Muscle of leg (tissue), 11 donors: ENCODE measurements around the gene MDH2. TPM values are rescaled to one million over a fixed set of nuclear protein-coding genes. Genes with fewer than 3 reads are reported as not detected.
"Not testable (repeated sequence)": the region's sequence is repeated elsewhere in the genome, so short reads cannot be mapped to it uniquely, and the experiment has no call there.

Source experiments
- DNase-seq: peaks from one replicate; pipeline ENCODE4 v3.0.0; 2013
- H3K27ac ChIP-seq: one replicate; pipeline ENCODE4 v1.5.1; 2013; ENCODE audit warnings: mild to moderate bottlenecking, low read length, control low read depth
- H3K27me3 ChIP-seq: one replicate; pipeline ENCODE4 v1.6.1; 2013; ENCODE audit warnings: low read length; ENCODE audit not compliant: control insufficient read depth, insufficient read depth
- H3K36me3 ChIP-seq: one replicate; pipeline ENCODE4 v1.6.1; 2013; ENCODE audit warnings: low read length; ENCODE audit not compliant: control insufficient read depth, insufficient read depth
- H3K4me1 ChIP-seq: one replicate; pipeline ENCODE4 v1.6.1; 2013; ENCODE audit warnings: low read length; ENCODE audit not compliant: control insufficient read depth, insufficient read depth
- H3K4me3 ChIP-seq: one replicate; pipeline ENCODE4 v1.5.1; 2013; ENCODE audit warnings: low read length, control low read depth
- H3K9me3 ChIP-seq: replicated peaks from 2 replicates; pipeline ENCODE4 v1.6.1; 2013; ENCODE audit warnings: low read depth, low read length; ENCODE audit not compliant: control insufficient read depth
- WGBS: methylation state at CpG from one replicate; pipeline ENCODE4 v1.1.5; 2013; ENCODE audit warnings: missing lambda C conversion rate; ENCODE audit not compliant: insufficient coverage; 5-methylcytosine and 5-hydroxymethylcytosine counted together
- polyA plus RNA-seq, 8 donors: library from polyadenylated mRNA; unstranded; fragments of 120-200 nt; gene quantifications; one replicate each; pipeline versions ENCODE4 v1.2.1 to v1.2.3, GENCODE V29; 2013; ENCODE audit warnings: inconsistent platforms in 1 of 8, low replicate concordance in 1 of 8; ENCODE audit not compliant: insufficient read length in 8 of 8, insufficient read depth in 1 of 8
- total RNA-seq: library from RNA; stranded (reverse); fragments of 120-200 nt; gene quantifications from one replicate; pipeline ENCODE4 v1.2.4, GENCODE V29; 2013

Gene MDH2
- total and polyA plus RNA-seq, 9 donors, result 59.8 to 272 (median 244) TPM

- WGBS, result 84% methylated on average over 9 of the region's 18 CpGs
- Histone ChIP-seq H3K4me3 (no peak overlapping the region), H3K36me3 (peaks cover 60% of the 10 kb centered on the region), H3K4me1 (peaks cover under 1% of the 10 kb centered on the region), H3K27me3 (no peaks in the 10 kb centered on the region), H3K27ac (no peak overlapping the region), H3K9me3 (no peaks in the 10 kb centered on the region)
- no peak for DNase-seq
Measured at GRCh38 chr7:76054123-76055120, 6.5 kb downstream of the MDH2 start.

GRCh38 chr7:76056241-76056640 is 8.3 kb downstream of the MDH2 start:
- Histone ChIP-seq H3K4me1 (no peaks in the 10 kb centered on the region), H3K27me3 (no peaks in the 10 kb centered on the region), H3K27ac (no peak overlapping the region), H3K9me3 (no peaks in the 10 kb centered on the region), H3K36me3 (peaks cover 78% of the 10 kb centered on the region), H3K4me3 (no peak overlapping the region)
- DNase-seq, result no peak
- WGBS, result no CpG with 5 or more reads among the region's 7 CpGs

GRCh38 chr7:76057103-76057812 is 9.4 kb downstream of the MDH2 start:
- Histone ChIP-seq H3K9me3 (no peaks in the 10 kb centered on the region), H3K4me1 (no peaks in the 10 kb centered on the region), H3K27me3 (no peaks in the 10 kb centered on the region), H3K27ac (no peak overlapping the region), H3K36me3 (peaks cover 80% of the 10 kb centered on the region), H3K4me3 (no peak overlapping the region)
- WGBS, result 86% methylated on average over 15 of the region's 18 CpGs
- DNase-seq, result no peak

GRCh38 chr7:76057813-76058145 is 9.9 kb downstream of the MDH2 start:
- DNase-seq, result no peak
- WGBS, result 87% methylated on average over 11 of the region's 11 CpGs

GRCh38 chr7:76058745-76059144 is 10.8 kb downstream of the MDH2 start:
- not testable (repeated sequence) for H3K27ac ChIP-seq, H3K4me1 ChIP-seq
- WGBS, result 94% methylated on average over 6 of the region's 7 CpGs

More at GRCh38 chr7:76057813-76058145, 9.9 kb downstream of the MDH2 start:
- no peak overlapping the region for H3K4me3 ChIP-seq
- no peaks in the 10 kb centered on the region for H3K4me1 ChIP-seq
- no peak overlapping the region for H3K27ac ChIP-seq
- no peaks in the 10 kb centered on the region for H3K27me3 ChIP-seq
- H3K36me3 ChIP-seq, result peaks cover 85% of the 10 kb centered on the region
- no peaks in the 10 kb centered on the region for H3K9me3 ChIP-seq

GRCh38 chr7:76060842-76061241 is 12.9 kb downstream of the MDH2 start:
- no peak overlapping the region for H3K4me3 ChIP-seq
- no peaks in the 10 kb centered on the region for H3K27me3 ChIP-seq
- no peaks in the 10 kb centered on the region for H3K4me1 ChIP-seq
- peaks cover 93% of the 10 kb centered on the region for H3K36me3 ChIP-seq
- no peak for DNase-seq
- 58% methylated on average over 6 of the region's 6 CpGs for WGBS
- H3K27ac ChIP-seq, result no peak overlapping the region
- no peaks in the 10 kb centered on the region for H3K9me3 ChIP-seq

More at GRCh38 chr7:76058745-76059144, 10.8 kb downstream of the MDH2 start:
- H3K36me3 ChIP-seq, result peaks cover 89% of the 10 kb centered on the region
- not testable (repeated sequence) for H3K4me3 ChIP-seq, DNase-seq, H3K27me3 ChIP-seq, H3K9me3 ChIP-seq

- Histone ChIP-seq H3K27ac (no peak overlapping the region), H3K4me1 (no peaks in the 10 kb centered on the region)
- 93% methylated on average over 15 of the region's 15 CpGs for WGBS
Measured at GRCh38 chr7:76062254-76062653, 14.3 kb downstream of the MDH2 start.

GRCh38 chr7:76063114-76063513 is 15.2 kb downstream of the MDH2 start:
- H3K4me1 ChIP-seq, result no peaks in the 10 kb centered on the region
- WGBS, result 90% methylated on average over 9 of the region's 10 CpGs
- H3K27ac ChIP-seq, result no peak overlapping the region
- H3K36me3 ChIP-seq, result peaks cover 94% of the 10 kb centered on the region
- no peak for DNase-seq
- H3K27me3 ChIP-seq, result no peaks in the 10 kb centered on the region
- no peak overlapping the region for H3K4me3 ChIP-seq
- no peaks in the 10 kb centered on the region for H3K9me3 ChIP-seq

More at GRCh38 chr7:76062254-76062653, 14.3 kb downstream of the MDH2 start:
- no peaks in the 10 kb centered on the region for H3K9me3 ChIP-seq
- no peaks in the 10 kb centered on the region for H3K27me3 ChIP-seq
- no peak overlapping the region for H3K4me3 ChIP-seq
- no peak for DNase-seq
- peaks cover 97% of the 10 kb centered on the region for H3K36me3 ChIP-seq

- H3K4me1 ChIP-seq, result no peaks in the 10 kb centered on the region
- no peaks in the 10 kb centered on the region for H3K27me3 ChIP-seq
- H3K4me3 ChIP-seq, result no peak overlapping the region
- WGBS, result 92% methylated on average over 10 of the region's 14 CpGs
- peaks cover 90% of the 10 kb centered on the region for H3K36me3 ChIP-seq
- DNase-seq, result no peak
- no peak overlapping the region for H3K27ac ChIP-seq
- no peaks in the 10 kb centered on the region for H3K9me3 ChIP-seq
Measured at GRCh38 chr7:76063525-76063924, 15.6 kb downstream of the MDH2 start.
